Astrocyte (in vitro differentiated cells and primary cell): ENCODE measurements around the gene KPNA4. TPM values are rescaled to one million over a fixed set of nuclear protein-coding genes. Genes with fewer than 3 reads are reported as not detected.

Experiments used
- DNase-seq: peaks from one replicate; pipeline ENCODE4 v3.0.0-alpha.2; 2010; ENCODE audit warnings: low read depth
- FAIRE-seq: peaks from 2 replicates; lab custom pipeline; 2011; peaks lifted over from hg19 to GRCh38; lab: Jason Lieb, UNC
- H2AFZ ChIP-seq: 2 replicates; pipeline ENCODE4 v1.6.0; 2012; ENCODE audit warnings: low read depth, low read length, inconsistent platforms
- H3K27ac ChIP-seq: 2 replicates; pipeline ENCODE4 v1.5.1; 2011; ENCODE audit warnings: low read depth, low read length, inconsistent platforms
- H3K27me3 ChIP-seq: 2 replicates; pipeline ENCODE4 v1.6.0; 2011; ENCODE audit warnings: low read length, inconsistent platforms; ENCODE audit not compliant: insufficient read depth
- H3K36me3 ChIP-seq: 2 replicates; pipeline ENCODE4 v1.5.1; 2011; ENCODE audit warnings: low read length, inconsistent platforms; ENCODE audit not compliant: insufficient read depth
- H3K4me1 ChIP-seq: 2 replicates; pipeline ENCODE4 v1.5.1; 2011; ENCODE audit warnings: low read length, inconsistent platforms; ENCODE audit not compliant: insufficient read depth
- H3K4me2 ChIP-seq: 2 replicates; pipeline ENCODE4 v1.6.0; 2012; ENCODE audit warnings: low read length, inconsistent platforms
- H3K4me3 ChIP-seq: 2 replicates; pipeline ENCODE4 v1.5.1; 2011; ENCODE audit warnings: low read depth, mild to moderate bottlenecking, low read length, inconsistent platforms; ENCODE audit not compliant: insufficient read depth
- H3K79me2 ChIP-seq: 2 replicates; pipeline ENCODE4 v1.6.0; 2012; ENCODE audit warnings: mild to moderate bottlenecking, low read length, inconsistent platforms; ENCODE audit not compliant: insufficient read depth
- H3K9ac ChIP-seq: 2 replicates; pipeline ENCODE4 v1.6.0; 2012; ENCODE audit warnings: mild to moderate bottlenecking, low read length, inconsistent platforms
- H3K9me3 ChIP-seq: 2 replicates; pipeline ENCODE4 v1.5.1; 2012; ENCODE audit warnings: low read depth, mild to moderate bottlenecking, low read length, inconsistent platforms; ENCODE audit not compliant: insufficient read depth
- H4K20me1 ChIP-seq: 2 replicates; pipeline ENCODE4 v1.6.0; 2012; ENCODE audit warnings: low read length, inconsistent platforms; ENCODE audit not compliant: insufficient read depth
- H3K27ac Mint-ChIP-seq: one replicate; pipeline ENCODE4 v1.8.0; 2021; ENCODE audit warnings: mild to moderate bottlenecking, mixed read lengths; ENCODE audit not compliant: unreplicated experiment
- H3K27me3 Mint-ChIP-seq: one replicate; pipeline ENCODE4 v1.8.0; 2021; ENCODE audit warnings: low read depth, mixed read lengths; ENCODE audit not compliant: unreplicated experiment
- H3K36me3 Mint-ChIP-seq: one replicate; pipeline ENCODE4 v1.8.0; 2021; ENCODE audit warnings: low read depth, mixed read lengths; ENCODE audit not compliant: unreplicated experiment
- H3K4me1 Mint-ChIP-seq: one replicate; pipeline ENCODE4 v1.8.0; 2021; ENCODE audit warnings: low read depth, mixed read lengths; ENCODE audit not compliant: unreplicated experiment
- H3K4me3 Mint-ChIP-seq: one replicate; pipeline ENCODE4 v1.8.0; 2021; ENCODE audit warnings: mild to moderate bottlenecking, moderate library complexity, mixed read lengths; ENCODE audit not compliant: unreplicated experiment
- H3K9me3 Mint-ChIP-seq: one replicate; pipeline ENCODE4 v1.8.0; 2021; ENCODE audit warnings: mild to moderate bottlenecking, mixed read lengths; ENCODE audit not compliant: unreplicated experiment
- CTCF ChIP-seq: IDR thresholded peaks from 2 replicates; pipeline ENCODE4 v1.5.1; 2011; ENCODE audit warnings: low read depth, mild to moderate bottlenecking, inconsistent platforms, low read length, moderate library complexity; ENCODE audit not compliant: insufficient read depth
- EZH2 ChIP-seq: IDR thresholded peaks from 2 replicates; pipeline ENCODE4 v1.6.1; 2012; ENCODE audit warnings: mild to moderate bottlenecking, low read length, inconsistent platforms; ENCODE audit not compliant: insufficient read depth
- total RNA-seq: library from RNA; stranded (reverse); gene quantifications from 2 replicates; pipeline ENCODE4 v1.2.1, GENCODE V29; 2021

Gene KPNA4
- total RNA-seq, 1 donor from 2014 or later: 105 TPM

GRCh38 chr3:160588023-160588422 is 22.7 kb upstream of the KPNA4 start:
- Mint-ChIP-seq H3K4me1 (no peaks in the 10 kb centered on the region), H3K4me3 (no peak overlapping the region), H3K36me3 (no peaks in the 10 kb centered on the region), H3K27me3 (no peaks in the 10 kb centered on the region), H3K9me3 (peaks cover 3% of the 10 kb centered on the region), H3K27ac (no peak overlapping the region)
- Histone ChIP-seq H3K9ac (no peak overlapping the region), H3K4me2 (no peak overlapping the region), H3K79me2 (no peaks in the 10 kb centered on the region), H3K36me3 (no peaks in the 10 kb centered on the region), H2AFZ (no peak overlapping the region), H4K20me1 (no peaks in the 10 kb centered on the region), H3K4me3 (no peak overlapping the region), H3K27ac (no peak overlapping the region), H3K9me3 (no peaks in the 10 kb centered on the region), H3K27me3 (no peaks in the 10 kb centered on the region), H3K4me1 (no peaks in the 10 kb centered on the region)
- FAIRE-seq: no peak
- no peak for TF ChIP-seq EZH2
- DNase-seq: no peak

- H3K4me3 ChIP-seq: no peak overlapping the region
- FAIRE-seq (no peak), DNase-seq (no peak)
- no peak overlapping the region for H3K27ac Mint-ChIP-seq
- no peaks in the 10 kb centered on the region for H3K36me3 Mint-ChIP-seq
- H3K27me3 ChIP-seq: no peaks in the 10 kb centered on the region
- H2AFZ ChIP-seq: no peak overlapping the region
- TF ChIP-seq CTCF (no peak), EZH2 (no peak)
- no peaks in the 10 kb centered on the region for H3K4me1 Mint-ChIP-seq
- H3K4me1 ChIP-seq: no peaks in the 10 kb centered on the region
- no peak overlapping the region for H3K27ac ChIP-seq
- H3K27me3 Mint-ChIP-seq: no peaks in the 10 kb centered on the region
- H3K9me3 ChIP-seq: no peaks in the 10 kb centered on the region
- no peak overlapping the region for H3K9ac ChIP-seq
- H3K4me3 Mint-ChIP-seq: no peak overlapping the region
- no peaks in the 10 kb centered on the region for H3K36me3 ChIP-seq
- H4K20me1 ChIP-seq: no peaks in the 10 kb centered on the region
- no peak overlapping the region for H3K4me2 ChIP-seq
- H3K79me2 ChIP-seq: no peaks in the 10 kb centered on the region
- H3K9me3 Mint-ChIP-seq: peaks cover 3% of the 10 kb centered on the region
Observed at GRCh38 chr3:160587105-160587504, 21.7 kb upstream of the KPNA4 start.

DNA sequence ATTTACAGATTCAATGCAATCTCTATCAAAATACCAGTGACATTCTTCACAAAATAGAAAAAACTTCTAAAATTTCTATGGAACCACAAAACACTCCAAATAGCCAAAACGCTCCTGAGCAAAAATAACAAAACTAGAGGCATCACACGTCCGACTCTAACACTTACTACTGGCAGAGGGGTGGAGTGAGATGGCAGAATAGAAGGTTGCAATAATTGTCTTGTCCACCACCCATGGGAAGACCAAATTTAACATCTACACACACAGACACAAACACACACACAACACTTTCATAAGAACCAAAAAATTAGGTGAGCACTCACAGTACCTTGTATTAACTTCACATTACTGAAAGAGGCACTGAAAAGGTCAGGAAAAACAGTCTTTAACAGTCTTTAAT is 21.3 kb upstream of the KPNA4 start:
- H3K9me3 Mint-ChIP-seq: peaks cover 3% of the 10 kb centered on the region
- no peak for TF ChIP-seq EZH2
- TF ChIP-seq CTCF: no peak
- Histone ChIP-seq H3K27ac (no peak overlapping the region), H3K4me3 (no peak overlapping the region), H2AFZ (no peak overlapping the region), H3K9ac (no peak overlapping the region), H3K9me3 (no peaks in the 10 kb centered on the region), H3K4me2 (no peak overlapping the region), H4K20me1 (no peaks in the 10 kb centered on the region), H3K4me1 (no peaks in the 10 kb centered on the region), H3K79me2 (no peaks in the 10 kb centered on the region), H3K36me3 (no peaks in the 10 kb centered on the region), H3K27me3 (no peaks in the 10 kb centered on the region)
- H3K27ac Mint-ChIP-seq: no peak overlapping the region
- DNase-seq: no peak
- H3K4me1 Mint-ChIP-seq: no peaks in the 10 kb centered on the region
- H3K4me3 Mint-ChIP-seq: no peak overlapping the region
- FAIRE-seq: no peak
- H3K36me3 Mint-ChIP-seq: no peaks in the 10 kb centered on the region
- no peaks in the 10 kb centered on the region for H3K27me3 Mint-ChIP-seq
